Activated naive CD4-positive, alpha-beta T cell (primary cell): Measurements from ENCODE around the gene SKA3.

ENCODE experiments used
- DNase-seq, 4 experiments: peaks; one replicate each; lab custom pipeline; 2025; lab: John Stamatoyannopoulos, UW

SKA3 gene

DNA sequence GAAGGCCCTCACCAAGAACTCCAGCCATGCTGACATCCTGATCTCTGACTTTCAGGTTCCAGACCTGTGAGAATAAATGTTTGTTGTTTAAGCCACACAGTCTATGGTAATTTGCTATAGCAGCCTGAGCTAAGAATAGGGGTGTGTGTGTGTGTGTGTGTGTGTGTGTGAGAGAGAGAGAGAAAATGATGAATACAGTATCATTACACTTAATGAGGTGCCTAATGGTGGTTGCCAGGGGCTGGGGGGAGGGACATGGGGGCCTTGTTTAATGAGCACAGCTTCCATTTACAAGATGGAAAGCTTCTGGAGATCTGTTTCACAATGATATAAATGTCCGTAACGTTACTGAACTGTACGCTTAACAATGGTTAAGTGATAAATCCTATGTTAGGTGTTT lies 61.1 kb downstream of the SKA3 start:
- no peak for DNase-seq

DNA sequence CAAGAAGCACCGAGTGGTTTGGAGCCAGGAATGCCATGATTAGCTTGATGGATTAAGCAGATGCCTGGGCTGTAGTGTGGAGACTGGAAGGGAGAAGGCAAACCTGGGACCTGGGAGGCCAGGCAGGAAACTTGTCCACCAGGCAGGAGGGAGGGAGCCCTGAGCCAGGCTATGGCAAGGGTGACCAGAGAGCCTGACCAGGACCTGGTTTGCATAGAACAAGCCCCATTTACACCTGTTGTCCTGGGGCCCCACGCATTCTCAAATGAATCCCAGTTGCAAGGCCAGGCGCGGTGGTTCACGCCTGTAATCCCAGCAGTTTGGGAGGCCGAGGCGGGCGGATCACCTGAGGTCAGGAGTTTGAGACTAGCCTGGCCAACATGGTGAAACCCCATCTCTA lies 64.8 kb downstream of the SKA3 start:
- no peak for DNase-seq

DNA sequence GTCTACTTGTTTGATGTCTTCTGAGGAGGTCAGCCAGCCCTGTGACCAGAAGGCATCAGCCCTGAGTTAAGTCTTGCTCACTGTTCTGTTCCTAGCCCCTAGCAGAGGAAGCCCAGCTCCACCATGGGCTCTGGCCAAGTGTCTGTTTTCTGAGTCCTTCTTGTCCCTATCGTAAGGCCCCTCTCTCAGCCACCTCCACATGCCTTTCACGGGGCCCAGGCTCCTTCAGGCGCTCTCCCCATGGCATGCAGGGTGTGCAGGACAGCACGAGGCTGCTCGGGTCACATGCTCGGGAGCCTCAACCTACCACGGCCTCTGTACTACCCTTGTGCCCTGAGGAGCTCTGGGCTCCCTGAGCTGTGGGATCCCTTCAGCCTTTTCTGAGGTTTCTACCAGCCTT lies 67.2 kb downstream of the SKA3 start:
- no peak for DNase-seq

DNA sequence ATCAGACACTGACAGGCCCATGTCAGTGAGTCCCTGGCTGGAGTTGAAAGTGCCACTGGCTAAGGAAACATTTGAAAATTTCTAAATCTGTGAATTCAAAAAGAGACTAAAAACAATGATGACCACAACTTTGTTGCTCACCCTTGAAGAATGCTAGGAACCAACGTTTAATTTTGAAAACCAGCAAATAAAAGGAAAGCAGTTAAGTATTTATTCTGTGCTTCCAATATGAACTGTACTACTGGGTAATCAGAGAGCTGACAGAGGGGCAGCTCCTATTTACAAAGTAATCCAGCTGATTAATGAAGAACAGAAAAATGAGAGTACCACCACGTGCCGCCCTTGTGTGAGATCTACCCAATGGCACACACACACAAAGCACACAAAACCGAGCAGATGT lies 70.3 kb downstream of the SKA3 start:
- no peak for DNase-seq

DNA sequence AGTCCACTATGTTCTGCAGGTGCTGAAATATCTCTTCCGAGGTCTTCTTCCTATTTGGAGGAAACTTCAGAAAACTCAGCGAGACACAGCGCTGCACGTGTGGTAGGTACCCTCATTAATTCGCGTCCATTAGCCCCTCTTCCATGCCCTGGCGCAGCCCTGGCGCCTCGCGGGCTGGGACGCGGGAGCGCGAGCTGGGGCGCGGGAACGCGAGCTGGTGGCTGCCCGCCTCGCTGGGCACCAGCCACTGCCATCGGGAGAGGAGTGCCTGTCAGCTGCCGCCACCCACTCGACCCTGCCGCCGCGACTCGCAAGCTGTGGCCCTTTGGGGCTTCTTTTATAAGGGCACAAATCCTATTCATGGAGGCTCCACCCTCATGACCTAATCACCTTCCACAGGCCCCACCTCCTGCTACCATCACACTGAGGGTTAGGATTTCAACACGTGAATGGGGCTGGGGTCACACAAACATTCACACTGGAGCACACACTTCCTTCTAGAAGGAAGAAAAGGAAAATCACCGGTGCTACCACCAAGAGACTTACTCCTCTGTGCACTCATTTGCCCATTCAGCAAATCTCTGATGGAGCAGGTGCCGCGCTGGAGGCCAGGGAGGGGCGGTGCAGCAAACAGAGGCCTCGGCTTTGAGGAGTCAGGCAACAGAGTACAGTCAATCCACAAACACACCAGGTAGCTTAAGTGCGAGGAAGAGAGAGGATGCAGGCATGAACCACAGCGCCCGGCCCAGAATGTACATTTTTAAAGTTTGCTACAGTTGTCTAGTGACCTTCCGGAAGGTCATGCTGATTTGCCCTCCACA lies 71.9 kb downstream of the SKA3 start:
- no peak for DNase-seq
